GM12891 (cell line): Measurements from ENCODE around the gene IL20RA.

Source experiments
- POLR2A ChIP-seq: IDR thresholded peaks from 2 replicates; pipeline ENCODE4 v1.6.1; 2011; ENCODE audit warnings: low read depth, low read length, control low read depth
- POLR2AphosphoS5 ChIP-seq: IDR thresholded peaks from 2 replicates; pipeline ENCODE4 v1.6.1; 2011; ENCODE audit warnings: low read depth, low read length, control low read depth

GRCh38 chr6:137015943-137016342, 28.8 kb downstream of the IL20RA start:
- TF ChIP-seq POLR2A (no peak), POLR2AphosphoS5 (no peak)
